HG02970 (cell line): ENCODE data around the gene IL12RB2.

Experiments
- ATAC-seq: cut with Tn5 transposase; IDR thresholded peaks from one replicate; pipeline ENCODE4 v1.9.1; 2021; ENCODE audit warnings: mild to moderate bottlenecking, moderate library complexity, moderate number of reproducible peaks; ENCODE audit not compliant: unreplicated experiment, low FRiP score

Gene IL12RB2

DNA sequence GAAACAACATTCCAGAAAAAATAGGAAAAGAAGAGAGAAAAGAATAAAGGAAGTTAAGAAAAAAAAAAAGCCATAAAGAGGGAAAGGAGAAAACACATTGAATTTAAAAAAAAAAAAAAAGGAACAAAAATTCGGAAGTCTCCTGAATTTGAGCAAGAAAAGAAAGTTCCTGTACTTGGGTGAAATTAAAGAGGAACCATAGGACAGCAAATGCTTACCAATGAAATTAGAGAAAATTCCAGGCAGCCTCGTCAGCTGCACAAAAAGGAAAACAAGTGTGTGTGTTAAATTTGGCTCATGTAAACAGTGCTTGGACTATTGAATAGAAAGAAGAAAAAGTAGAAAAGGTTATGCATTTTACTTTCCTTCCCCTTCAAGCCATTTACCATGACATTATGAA is 4.9 kb downstream of the IL12RB2 start:
- no peak for ATAC-seq

DNA sequence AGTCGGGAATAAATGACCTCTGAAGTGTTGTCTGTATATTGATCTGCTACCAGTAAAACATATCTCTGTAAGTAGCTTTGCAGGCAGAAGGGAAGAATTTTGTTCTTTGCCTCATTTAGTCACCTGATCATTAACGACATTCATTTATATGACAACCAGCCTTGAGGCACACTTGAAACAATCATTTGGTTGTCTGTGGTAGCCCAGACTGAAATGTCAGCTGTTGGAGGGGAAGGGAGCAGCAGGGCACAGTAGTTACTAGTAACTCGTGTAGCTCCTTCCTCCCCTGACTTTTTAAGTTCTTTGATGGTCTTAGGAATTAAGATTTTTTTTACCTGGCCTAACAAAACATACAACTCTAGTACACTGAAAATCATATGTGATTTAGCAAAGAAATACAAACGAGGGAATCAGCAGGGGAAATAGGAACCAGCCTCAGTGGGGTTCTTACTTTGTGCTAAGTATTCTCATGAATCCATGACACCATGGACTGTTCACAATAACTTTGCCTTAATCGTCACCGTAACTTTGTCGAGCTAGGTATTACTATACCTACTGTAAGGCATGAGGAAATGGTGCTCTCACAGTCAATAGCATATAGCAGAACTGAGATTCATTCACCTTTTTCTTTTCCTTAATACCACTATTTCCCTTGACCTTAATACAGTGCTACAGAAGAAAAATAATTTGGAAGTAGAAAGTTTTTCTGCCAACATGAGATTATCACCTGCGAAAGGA is 6.4 kb downstream of the IL12RB2 start:
- no peak for ATAC-seq

DNA sequence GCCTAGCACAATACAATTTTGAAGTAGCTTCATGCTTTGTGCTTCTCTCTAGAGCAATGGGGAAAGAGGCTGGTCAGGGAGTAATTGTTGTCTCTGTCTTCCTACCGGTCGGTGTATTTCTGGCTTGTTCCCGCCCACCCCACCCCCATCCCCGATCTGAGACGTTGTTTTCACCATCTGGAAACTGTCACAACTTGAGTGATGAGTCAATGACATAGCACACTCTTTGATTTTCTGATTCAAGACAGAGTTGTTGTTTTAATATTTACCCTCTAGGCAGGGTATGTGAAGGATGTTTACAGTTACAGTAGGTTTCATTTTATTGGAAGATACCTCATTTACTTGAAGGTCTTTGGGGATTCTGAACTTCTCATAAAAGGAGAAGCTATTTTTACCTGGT is 7.0 kb downstream of the IL12RB2 start:
- no peak for ATAC-seq

DNA sequence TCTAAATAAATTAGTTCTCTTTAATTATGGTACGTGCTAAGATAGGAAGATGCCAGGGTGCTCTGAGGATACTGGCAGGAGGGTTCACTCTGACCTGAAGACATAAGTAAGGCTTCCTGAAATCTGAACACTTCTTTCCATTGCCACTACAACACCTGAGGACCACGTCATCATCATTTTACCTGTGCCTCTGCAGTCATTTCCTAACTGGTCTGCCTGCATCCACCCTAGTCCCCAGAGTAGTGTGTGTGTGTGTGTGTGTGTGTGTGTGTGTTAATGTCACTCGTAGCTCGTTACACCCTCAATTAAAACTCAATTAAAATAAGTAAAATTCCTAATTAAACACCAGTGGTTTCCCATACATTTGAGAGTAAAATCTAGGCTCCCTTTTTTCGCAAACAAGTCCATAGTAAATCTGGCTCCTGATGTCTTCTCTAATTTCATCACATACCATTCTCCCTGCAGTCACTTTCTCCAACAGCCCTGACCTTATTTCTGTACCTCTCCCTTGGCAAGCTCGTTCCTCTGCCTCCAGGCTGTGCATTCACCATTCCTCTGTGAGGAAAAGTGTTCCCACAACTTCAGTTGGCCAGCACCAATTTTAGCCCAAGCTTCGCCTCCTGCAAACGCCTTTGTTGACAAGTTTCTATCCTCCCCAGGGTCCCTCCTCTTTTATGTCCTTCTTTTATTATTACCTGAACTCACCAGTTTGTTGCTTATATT is 8.7 kb downstream of the IL12RB2 start:
- no peak for ATAC-seq

DNA sequence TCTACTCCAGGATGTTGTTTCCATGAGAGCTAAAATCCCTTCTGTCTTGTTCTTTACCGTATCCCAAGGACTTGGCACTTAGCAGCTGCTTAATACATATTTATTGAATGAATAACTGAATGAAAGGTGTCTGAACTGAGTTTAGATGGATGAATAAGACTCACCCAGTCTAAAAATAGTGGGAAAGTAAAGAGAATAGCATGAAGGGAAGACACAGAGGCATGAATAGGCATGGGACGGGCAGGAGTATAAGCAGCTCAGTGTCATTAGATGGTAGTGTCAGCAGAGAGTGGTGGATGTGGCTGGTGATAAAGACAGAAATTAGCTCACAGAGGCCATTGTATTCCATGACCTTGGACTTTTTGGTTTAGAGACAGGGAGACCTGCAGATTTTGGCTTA is 9.2 kb downstream of the IL12RB2 start:
- no peak for ATAC-seq

DNA sequence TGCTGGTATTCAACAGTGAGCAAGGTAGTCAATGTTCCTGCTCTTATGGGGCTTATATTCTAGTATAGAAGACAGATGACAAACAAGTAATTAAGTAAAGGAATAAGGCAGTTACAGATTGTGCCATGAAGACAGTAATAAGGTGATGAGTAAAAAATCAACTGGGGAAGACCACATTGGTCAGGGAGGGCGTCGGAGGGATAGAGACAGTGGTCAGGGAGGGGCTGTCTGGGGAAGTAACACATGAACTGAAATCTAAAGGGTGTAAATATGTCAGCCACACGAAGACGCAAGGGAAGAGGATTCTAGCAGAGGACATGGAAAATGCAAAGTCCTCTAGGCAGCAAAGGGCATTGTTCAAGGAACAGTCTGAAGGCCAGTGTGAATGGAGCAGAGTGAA is 10.1 kb downstream of the IL12RB2 start:
- no peak for ATAC-seq

DNA sequence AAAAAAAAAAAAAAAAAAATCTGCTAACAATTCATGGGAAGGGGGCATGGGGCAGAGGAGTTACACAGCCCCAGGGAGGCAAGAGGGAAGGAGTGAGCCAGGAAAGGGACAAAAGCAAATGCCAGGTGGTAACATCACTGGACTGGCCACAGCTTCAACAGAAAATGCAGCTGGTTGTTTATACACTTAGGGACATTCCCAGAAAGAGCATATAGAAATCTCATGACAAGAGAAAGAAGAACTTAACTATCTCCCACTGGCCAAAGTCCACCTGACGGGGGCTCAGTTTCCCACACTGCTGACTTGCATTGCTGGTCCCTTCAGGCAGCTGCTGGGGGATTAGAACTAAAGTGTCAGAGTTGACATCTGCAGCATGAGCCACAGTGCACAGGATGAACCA is 14.8 kb downstream of the IL12RB2 start:
- ATAC-seq = no peak

DNA sequence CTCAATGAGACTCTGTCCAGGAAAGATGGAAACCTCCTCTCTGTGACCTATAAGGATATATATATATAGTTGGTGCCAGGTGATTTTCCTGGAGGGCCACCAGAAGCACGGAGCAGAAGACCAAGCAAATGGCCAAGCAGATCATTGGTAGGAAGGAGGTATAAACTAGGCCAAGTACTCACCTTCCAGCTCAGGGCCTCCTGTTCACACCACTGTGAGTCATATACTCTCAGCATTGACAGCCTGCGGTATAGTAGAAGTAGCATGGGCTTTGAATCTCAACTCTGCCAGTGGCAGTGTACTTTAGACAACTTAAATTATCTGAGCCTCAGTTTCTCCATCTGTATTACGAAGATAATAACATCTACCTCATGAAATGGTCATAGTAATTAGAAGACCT is 15.4 kb downstream of the IL12RB2 start:
- ATAC-seq = no peak

DNA sequence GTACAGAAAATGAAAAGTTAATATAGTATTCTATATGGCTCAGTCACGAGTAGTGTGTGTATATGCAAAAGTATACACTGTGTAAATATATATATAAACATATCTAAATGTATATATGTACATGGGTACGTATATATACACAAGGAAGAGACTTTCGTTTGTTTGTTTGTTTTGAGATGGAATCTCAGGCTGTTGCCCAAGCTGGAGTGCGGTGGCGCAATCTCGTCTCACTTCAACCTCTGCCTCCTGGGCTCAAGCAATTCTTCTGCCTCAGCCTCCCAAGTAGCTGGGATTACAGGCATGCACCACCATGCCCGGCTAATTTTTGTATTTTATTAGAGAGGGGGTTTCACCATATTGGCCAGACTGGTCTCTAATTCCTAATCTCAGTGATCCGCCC is 16.4 kb downstream of the IL12RB2 start:
- ATAC-seq = no peak

DNA sequence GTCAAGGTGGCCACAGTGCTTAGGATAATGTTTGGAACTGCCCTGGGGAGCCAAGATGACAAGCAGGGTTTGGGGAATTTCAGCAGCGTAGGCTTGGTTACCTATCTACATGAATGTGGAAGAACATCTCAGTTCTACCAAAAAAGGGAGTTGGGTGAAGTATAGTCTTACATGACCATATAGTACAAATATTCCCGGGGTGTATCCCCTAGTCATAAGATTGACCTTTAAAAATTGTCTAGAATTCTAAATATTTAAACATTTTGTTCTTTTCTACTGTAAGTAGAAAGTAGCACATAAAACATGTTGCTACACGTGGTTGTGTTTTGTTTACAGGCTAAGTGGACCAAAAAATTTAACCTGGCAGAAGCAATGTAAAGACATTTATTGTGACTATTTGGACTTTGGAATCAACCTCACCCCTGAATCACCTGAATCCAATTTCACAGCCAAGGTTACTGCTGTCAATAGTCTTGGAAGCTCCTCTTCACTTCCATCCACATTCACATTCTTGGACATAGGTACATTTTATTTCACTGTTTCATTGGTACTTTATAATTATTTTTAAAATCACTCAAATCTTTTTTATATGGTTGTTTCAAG is 20.3 kb downstream of the IL12RB2 start:
- ATAC-seq = no peak

DNA sequence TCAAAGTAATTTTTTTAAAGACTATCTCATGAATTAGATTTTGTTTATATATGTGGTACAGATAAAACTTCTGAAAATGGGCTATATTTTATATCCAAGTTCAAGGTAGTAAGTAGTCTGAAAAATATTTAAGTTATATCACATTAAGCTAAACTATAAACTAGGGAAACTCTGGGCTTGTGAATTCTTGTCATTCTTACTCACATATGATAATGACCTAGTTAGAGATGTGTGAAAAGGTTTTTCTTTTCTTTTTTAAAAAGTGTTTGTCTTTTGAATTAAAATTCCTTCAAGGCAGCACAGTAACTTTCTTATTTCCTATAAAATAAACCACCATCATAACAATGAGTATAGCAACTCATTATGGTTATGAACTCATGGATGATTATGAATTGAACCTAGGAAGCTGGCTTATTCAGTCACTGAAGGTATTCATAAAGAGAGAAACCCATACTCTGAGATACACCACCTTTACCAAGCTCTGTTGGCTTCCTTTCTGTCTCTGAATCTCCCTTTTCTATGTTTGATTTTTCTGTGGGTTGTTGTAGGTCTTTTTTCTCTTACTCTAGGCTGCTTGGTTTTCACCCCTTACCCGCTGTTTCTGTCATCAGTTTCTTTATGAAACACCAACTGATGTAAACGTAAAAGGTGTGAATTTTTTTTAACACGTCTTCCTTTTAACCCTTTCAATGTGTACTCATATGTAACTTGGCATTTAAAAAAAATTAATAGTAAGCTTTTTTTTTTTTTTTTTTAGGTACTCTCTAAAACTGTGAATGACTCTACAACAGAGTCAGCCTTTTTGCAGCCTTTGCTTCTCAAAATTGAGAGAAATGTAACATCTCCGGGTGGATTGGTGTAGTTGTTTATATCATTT is 25.2 kb downstream of the IL12RB2 start:
- peak; percentile 78 for ATAC-seq

DNA sequence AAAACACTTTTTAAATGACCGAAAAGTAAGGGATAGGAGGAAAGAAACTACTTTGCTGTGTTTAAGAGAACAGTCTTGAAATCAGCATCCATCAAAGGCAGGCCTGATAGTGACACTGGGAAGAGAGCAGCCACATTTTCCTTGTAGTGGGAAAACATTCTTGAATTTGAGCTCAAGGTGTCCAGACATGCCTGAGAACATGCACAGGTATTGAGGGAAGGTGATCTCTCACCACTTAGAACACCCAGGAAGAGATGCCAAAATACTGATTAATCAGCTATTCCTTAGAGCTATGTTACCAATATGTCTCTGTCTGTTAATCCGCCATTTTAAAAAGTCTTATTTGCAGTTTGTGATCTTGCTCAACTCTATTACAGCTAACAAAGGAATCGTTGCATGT is 25.9 kb downstream of the IL12RB2 start:
- no peak for ATAC-seq

DNA sequence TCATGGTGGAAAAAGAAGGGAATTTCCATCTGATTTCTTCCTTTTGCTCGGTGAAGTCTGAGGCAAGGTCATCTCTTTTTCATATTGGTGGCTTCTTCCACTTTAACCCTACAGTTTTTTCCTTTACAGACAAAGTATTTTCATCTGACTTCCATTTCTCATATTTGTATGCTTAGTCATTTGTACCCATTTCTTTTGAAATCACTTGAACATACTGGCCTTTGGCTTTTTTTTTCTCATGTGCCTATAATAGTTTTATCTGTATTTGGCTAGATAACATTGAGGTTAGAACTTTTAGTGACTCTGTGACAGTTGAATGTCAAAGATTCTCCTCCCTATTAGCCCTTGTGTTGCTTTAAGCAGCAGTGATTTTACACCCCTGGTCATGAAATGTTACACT is 27.7 kb downstream of the IL12RB2 start:
- no peak for ATAC-seq

DNA sequence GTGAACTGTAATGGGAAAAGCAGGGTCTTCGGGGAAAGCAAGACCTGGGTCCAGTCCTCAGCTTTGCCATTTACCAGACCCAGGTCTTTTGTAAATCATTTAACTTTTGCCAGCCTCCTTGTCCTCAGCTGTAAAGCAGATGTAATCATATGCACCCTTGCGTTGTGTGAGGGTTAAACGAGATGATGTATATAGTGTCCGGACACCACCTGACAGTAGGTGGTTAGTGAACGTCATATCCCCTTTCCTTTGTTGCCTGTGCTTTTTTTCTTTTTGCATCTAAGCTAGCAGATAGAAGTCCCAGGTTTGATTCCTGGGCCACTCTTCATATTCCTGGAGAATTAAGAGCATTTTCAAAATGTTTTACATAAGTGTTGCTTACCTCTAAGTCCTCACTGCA is 28.5 kb downstream of the IL12RB2 start:
- no peak for ATAC-seq

DNA sequence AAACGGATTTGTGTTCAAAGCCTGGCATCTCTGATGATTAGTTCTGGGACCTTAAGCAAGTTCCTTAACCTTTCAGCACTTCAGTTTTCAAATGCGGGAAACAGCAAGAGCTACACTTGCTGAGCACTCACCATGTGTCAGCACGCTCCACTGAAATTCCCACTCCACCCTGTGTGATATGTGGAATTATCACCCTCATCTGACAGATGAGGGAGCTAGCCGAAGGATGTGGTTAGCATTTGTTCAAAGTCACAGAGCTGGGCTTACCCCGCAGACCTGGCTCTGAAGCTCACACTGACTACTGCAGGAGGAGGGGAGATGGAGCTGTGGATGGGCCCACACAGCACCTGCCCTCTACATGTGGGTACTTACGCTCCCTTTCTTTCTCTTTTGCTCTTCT is 29.1 kb downstream of the IL12RB2 start:
- no peak for ATAC-seq

DNA sequence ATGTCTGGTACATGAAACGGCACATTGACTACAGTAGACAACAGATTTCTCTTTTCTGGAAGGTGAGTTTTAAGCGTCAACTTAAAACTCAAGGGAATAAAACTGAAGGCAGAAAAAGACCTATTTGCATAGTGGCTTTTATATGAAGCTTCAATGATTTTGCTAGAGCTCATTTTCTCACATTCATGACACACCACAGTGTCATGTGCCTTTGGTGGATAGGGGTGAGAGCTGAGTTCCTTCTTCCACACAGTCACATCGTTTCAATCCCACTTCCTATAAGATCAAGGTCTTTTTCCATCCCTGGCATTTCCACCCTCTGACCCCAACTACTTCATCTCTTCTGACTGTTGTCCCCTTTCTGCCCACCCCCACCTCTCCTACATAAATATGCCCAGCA is 31.0 kb downstream of the IL12RB2 start:
- no peak for ATAC-seq

DNA sequence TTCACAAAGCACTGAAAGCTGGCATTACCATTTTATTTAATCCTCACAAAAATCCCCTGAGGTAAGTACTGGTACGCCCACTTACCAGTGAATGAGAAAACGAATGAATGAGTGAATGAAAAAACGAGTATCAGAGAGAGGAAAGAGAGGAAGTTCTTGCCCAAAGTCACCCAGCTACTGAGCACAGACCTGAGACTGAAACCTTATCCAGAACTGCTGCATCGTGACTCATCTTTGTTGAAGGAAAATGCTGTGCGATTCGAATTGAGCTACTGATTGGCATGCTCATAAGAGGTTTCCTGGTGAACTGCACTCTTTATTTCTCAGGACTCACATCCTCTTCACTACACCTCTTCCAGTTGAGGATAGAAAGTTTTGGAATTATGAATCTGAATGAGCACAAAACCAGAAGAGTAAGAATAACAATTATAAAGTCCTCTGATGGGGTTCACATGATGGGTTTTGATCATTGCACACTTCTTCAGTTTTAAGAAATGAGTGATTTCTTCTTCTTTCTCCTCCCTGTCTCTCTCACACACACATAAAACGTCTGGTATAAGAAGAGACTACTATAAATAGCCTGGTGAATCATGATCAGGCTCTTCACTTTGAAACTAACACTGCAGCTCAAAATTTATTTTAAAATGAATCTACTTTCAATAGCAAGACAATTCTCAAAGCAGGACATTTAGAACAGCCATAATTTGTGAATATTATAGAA is 32.1 kb downstream of the IL12RB2 start:
- ATAC-seq = no peak

DNA sequence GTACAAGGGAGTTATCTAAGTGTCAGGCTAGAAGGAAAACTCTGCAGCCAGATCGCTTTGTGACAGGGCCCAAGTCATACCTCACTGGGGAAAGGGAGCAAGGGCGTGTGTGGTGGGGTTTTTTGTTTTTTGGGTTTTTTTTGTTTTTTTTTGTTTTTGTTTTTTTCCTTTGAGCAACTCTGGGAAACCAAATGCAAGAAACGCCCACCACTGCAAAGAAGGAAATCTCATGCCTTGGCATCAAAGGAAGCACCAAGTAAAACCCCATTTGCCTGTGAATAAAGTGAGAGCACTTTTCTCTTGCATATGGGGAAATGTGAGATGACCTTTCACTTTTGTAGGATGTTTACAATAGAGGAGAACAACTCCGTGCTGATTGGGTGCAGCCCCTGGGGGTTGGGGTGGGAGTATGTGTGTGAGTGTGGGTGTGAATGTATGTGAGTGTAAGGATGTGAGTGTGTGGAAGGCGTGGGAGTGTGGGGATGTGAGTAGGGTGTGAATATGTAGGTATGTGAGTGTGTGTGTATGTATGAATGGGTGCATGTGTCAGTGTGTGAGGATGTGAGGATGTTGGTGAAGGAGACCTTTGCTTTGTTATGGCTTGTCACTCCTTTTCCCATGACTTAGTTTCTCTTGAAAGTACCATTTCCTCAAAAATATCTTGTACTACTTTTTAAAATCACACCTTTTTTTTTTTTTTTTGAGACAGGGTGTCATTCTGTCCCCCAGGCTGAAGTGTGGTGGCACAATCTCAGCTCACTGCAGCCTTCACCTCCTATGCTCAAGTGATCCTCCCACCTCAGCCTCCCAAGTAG is 34.6 kb downstream of the IL12RB2 start:
- ATAC-seq = no peak

DNA sequence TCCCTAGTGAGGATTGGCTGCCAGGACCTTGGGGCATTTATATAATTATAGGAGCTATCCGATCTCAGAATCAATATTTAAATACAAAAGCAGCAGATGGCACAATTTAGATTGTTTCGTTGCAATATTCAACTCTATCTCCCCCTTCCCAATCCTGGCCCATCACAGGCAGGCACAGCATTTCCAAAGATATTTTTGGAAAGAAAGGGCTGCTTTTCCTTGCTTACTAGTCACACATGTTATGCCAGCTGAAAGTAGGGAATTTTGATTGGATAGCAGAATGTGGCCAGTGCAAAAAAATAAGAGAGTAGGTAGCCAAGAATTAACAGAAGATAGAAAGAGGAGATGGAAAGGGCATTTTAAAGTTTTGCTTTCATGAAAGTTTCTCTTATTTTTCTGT is 37.9 kb downstream of the IL12RB2 start:
- no peak for ATAC-seq
